Hindlimb muscle (tissue), 1 donor: Measurements from ENCODE around the gene RBM10. TPM values are rescaled to one million over a fixed set of nuclear protein-coding genes. Genes with fewer than 3 reads are reported as not detected.
"Not testable (repeated sequence)": the region's sequence is repeated elsewhere in the genome, so short reads cannot be mapped to it uniquely, and the experiment has no call there.

Source experiments
- DNase-seq: peaks from one replicate; pipeline ENCODE4 v3.0.0-alpha.2; 2013
- polyA plus RNA-seq: library from polyadenylated mRNA; unstranded; fragments of 120-200 nt; gene quantifications from one replicate; pipeline ENCODE4 v1.2.1, GENCODE V29; 2013; ENCODE audit not compliant: insufficient read length

RBM10 gene, protein sequence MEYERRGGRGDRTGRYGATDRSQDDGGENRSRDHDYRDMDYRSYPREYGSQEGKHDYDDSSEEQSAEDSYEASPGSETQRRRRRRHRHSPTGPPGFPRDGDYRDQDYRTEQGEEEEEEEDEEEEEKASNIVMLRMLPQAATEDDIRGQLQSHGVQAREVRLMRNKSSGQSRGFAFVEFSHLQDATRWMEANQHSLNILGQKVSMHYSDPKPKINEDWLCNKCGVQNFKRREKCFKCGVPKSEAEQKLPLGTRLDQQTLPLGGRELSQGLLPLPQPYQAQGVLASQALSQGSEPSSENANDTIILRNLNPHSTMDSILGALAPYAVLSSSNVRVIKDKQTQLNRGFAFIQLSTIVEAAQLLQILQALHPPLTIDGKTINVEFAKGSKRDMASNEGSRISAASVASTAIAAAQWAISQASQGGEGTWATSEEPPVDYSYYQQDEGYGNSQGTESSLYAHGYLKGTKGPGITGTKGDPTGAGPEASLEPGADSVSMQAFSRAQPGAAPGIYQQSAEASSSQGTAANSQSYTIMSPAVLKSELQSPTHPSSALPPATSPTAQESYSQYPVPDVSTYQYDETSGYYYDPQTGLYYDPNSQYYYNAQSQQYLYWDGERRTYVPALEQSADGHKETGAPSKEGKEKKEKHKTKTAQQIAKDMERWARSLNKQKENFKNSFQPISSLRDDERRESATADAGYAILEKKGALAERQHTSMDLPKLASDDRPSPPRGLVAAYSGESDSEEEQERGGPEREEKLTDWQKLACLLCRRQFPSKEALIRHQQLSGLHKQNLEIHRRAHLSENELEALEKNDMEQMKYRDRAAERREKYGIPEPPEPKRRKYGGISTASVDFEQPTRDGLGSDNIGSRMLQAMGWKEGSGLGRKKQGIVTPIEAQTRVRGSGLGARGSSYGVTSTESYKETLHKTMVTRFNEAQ
- polyA plus RNA-seq = 42.1 TPM

DNA sequence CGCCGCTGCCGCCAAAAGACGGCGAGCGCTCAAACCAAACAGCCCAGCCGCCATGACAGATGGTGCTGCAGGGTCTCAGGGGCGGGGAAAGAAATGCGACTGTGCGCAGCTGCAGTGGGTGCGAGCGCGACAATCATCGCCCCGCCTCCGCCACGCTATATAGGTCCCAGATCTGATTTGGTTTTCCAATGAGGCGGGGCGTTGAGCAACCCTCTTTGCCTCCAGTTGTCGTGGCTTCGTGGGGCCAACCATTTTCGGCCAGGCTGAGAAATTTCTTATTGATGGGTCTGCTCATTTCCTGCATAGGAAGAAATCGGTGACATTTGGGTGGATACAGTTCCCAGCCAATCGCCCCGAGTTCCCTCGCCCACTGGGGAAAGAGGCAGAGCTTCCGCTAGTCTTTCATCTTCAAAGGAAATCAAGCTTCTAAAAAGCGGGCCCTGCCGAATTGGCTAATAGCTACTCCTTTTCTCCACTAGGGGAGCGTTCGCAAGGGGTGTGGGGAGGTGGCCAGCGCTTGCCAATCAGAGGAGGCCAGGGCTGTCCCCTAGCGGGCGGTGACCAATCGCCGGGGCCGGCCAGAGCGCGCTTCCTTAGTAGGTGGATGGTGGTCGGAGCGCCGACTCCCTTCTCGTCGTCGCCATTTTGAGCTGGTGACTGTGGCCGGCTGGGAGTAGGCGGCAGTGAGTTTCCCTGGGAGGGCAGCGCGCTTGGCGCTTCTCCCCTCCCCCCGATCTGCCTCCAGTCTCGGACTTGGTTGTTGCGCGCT is at the start of gene RBM10, which contains the start of gene NDUFB11:
Gene RBM10 (plus strand): TSS at position 596 of the 769 bp plus-strand sequence. CDS start 2,261 bp downstream, outside the sequence.
Gene NDUFB11 (minus strand): TSS at position 77 of the 769 bp plus-strand sequence. CDS start 23 bp downstream, at position 54.
- DNase-seq = peak; percentile 91

DNA sequence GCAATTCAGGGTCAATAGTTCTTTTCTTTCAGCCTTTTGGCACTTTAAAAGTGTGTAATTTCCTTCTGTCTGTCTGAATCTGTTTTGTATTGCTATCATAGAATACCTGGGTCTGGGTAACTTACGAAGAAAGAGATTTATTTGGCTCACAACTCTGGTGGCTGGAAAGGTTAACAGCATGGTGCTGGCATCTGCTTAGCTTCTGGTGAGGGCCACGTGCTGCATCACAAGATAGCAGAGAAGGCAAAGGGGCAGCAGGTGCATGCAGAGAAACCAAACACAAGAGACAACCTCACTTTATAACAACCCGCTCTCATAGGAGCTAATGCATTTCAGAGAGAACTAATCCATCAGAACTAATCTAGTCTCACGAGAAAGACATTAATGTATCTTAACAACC is 48.0 kb upstream of the RBM10 start:
- no peak for DNase-seq

- no peak for DNase-seq
Observed at GRCh38 chrX:47098338-47099094, 46.5 kb upstream of the RBM10 start.

DNA sequence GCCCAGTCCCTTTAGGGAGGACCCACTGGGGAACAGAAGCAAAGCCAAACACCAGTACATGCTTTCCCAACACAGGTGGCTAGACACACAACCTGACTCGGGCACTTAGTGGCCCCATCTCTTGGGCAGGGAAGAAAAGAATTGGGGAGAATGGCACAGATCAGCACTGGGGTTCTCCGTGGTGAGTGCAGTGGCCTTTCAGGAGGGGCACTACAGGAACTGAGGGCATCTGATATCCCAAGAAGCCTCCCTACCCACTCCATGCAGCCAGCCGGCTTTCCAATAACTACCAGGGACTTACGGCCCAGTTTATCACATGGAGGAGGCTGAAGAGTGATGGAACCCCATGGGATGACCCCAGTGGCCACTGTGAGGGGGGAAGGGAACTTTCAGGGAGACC is 43.8 kb upstream of the RBM10 start:
- no peak for DNase-seq

DNA sequence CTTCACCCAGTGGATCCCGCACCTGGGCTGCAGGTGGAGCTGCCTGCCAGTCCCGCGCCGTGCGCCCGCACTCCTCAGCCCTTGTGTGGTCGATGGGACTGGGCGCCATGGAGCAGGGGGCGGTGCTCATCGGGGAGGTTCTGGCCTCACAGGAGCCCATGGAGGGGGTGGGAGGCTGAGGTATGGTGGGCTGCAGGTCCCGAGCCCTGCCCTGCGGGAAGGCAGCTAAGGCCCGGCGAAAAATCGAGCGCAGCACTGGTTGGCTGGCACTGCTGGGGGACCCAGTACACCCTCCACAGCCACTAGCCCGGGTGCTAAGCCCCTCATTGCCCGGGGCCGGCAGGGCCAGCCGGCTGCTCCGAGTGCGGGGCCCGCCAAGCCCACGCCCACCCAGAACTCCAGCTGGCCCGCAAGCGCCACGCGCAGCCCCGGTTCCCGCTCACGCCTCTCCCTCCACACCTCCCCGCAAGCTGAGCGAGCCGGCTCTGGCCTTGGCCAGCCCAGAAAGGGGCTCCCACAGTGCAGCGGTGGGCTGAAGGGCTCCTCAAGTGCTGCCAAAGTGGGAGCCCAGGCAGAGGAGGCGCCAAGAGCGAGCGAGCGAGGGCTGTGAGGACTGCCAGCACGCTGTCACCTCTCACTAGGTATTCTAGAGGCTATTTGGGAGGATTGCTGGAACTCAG is 33.9 kb upstream of the RBM10 start:
- DNase-seq = not testable (repeated sequence)

- DNase-seq = no peak
Observed at GRCh38 chrX:47112316-47112954, 32.6 kb upstream of the RBM10 start.

DNA sequence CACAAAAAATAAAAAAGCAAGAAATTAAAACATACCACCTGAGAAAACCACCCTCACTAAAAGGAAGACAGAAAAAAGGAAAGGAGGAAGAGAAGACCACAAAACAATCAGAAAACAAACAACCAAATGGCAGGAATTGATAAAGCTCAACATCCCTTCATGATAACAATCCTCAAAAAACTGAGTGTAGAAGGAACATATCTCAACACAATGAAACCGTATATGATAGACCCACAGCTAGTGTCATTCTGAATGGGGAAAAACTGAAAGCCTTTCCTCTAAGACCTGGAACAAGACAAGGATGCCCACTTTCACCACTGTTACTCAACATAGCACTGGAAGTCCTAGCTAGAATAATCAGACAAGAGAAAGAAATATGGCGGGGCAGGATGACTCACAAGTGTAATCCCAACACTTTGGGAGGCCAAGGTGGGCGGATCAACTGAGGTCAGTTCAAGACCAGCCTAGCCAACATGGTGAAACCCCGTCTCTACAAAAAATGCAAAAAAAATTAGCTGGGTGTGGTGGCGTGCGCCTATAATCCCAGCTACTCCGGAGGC is 28.4 kb upstream of the RBM10 start:
- not testable (repeated sequence) for DNase-seq

DNA sequence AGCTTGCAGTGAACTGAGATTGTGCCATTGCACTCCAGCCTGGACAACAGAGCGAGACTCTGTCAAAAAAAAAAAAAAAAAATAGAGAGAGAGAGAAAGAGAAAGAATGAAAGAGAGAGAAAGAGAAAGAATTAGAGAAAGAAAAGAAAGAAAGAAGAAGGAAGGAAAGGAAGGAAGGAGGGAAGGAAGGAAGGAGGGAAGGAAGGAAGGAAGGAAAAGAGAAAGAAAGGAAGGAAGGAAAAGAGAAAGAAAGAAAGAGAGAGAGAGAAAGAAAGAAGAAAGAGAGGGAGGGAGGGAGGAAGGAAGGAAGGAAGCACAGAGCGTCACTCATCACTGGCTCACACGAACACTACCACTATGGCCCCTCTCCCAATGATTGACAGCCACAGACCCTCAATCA is 20.6 kb upstream of the RBM10 start:
- DNase-seq = not testable (repeated sequence)

- DNase-seq = peak; percentile 95
Observed at GRCh38 chrX:47129157-47129898, 15.7 kb upstream of the RBM10 start.

- DNase-seq = no peak
Observed at GRCh38 chrX:47129899-47130358, 15.1 kb upstream of the RBM10 start.

GRCh38 chrX:47133493-47133892 is 11.5 kb upstream of the RBM10 start:
- no peak for DNase-seq

DNA sequence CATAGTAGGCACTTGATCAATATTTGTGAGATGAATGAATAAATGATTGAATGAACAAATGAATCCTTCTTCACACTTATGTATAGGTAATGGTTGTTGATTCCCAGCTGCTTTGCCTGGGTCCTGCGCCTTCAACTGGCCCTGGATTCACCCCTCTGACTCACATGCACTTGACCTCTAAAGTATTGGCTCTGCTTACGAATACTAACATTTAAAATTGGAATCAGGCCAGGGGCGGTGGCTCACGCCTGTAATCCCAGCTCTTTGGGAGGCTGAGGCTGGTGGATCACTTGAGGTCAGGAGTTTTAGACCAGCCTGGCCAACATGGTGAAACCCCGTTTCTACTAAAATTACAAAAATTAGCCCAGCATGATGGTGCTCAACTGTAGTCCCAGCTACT is 9.4 kb upstream of the RBM10 start:
- not testable (repeated sequence) for DNase-seq

- no peak for DNase-seq
Observed at GRCh38 chrX:47138171-47138570, 6.8 kb upstream of the RBM10 start.

GRCh38 chrX:47143894-47144625 is 961 bp upstream of the RBM10 start:
- DNase-seq = no peak

DNA sequence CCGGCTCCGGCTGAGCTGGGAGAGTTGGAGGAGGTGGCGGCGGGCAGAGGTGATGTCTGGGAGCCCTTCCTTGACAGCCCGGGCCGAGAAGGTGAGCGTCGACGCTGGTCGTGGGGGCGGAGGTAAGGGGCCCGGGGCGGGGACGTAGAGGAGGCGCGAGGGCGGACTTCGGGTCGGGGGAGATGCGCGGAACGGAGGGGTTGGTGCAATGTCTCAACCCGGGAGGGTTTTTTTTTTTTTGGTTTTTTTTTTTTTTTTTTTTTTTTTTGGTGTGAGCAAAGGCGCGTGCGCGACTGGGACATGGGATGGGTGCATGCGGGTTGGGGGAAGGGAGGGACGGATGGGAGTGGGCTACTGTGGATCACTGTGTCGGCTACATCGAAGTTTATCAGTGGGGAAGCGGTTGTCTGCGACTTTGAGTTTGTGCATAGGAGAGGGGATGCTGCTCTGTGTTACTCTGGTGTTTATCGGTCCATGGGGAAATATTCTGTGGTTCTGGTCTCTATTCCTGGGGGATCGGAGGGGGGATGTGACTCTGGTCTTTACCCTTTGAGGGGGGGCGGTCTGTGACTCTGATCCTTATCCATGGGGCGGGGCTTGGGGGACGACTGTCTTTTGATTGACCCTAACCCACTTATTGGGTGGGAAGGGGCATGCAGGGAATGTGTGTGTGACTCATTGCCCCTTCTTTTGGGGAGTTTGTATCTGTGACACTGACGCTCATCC is 537 bp downstream of the RBM10 start:
- DNase-seq = peak; percentile 2

- peak; percentile 5 for DNase-seq
Observed at GRCh38 chrX:47146121-47146935, 1.3 kb downstream of the RBM10 start.
